K562 (cell line): ENCODE results near the gene RAI14. TPM values are rescaled to one million over a fixed set of nuclear protein-coding genes. Genes with fewer than 3 reads are reported as not detected.

ENCODE experiments used
- CSDE1 ChIP-seq, 2 experiments: fragments of 450-650 bp; IDR thresholded peaks; 2 replicates each; pipeline ENCODE4 v1.6.1; 2016; ENCODE audit warnings: mild to moderate bottlenecking in 1 of 2
- RFX1 ChIP-seq: fragments of 450-650 bp; IDR thresholded peaks from 2 replicates; pipeline ENCODE4 v1.6.1; 2016; ENCODE audit warnings: mild to moderate bottlenecking, moderate library complexity
- SFPQ ChIP-seq: fragments of 200-400 bp; formaldehyde crosslinking; IDR thresholded peaks from 2 replicates; pipeline ENCODE4 v1.6.1; 2017; ENCODE audit warnings: mild to moderate bottlenecking, low read depth, low read length, moderate library complexity
- SLC30A9 ChIP-seq: fragments of 250-450 bp; sonication (Bioruptor Pico); IDR thresholded peaks from 2 replicates; pipeline ENCODE4 v1.8.0; 2022; ENCODE audit warnings: mild to moderate bottlenecking, moderate library complexity
- SUPT5H ChIP-seq: fragments of 450-650 bp; IDR thresholded peaks from 2 replicates; pipeline ENCODE4 v1.6.1; 2016
- TAF7 ChIP-seq: fragments of 450-650 bp; IDR thresholded peaks from 2 replicates; pipeline ENCODE4 v1.6.1; 2016; ENCODE audit warnings: missing genetic modification characterization, missing compliant biosample characterization
- ZMIZ1 ChIP-seq, 2 experiments: fragments of 150-350 bp in 1 of 2; IDR thresholded peaks; 2 replicates each; pipeline ENCODE4 v1.6.1; 2012 to 2016; ENCODE audit warnings: low read depth in 2 of 2, low read length in 2 of 2, mild to moderate bottlenecking in 1 of 2, moderate library complexity in 1 of 2
- ZNF592 ChIP-seq: fragments of 450-650 bp; IDR thresholded peaks from 2 replicates; pipeline ENCODE4 v1.6.1; 2017; ENCODE audit warnings: antibody characterized with exemption, mild to moderate bottlenecking
- ZNF76 ChIP-seq: fragments of 250-450 bp; sonication (Bioruptor Pico); IDR thresholded peaks from 2 replicates; pipeline ENCODE4 v1.4.0; 2020; ENCODE audit warnings: mild to moderate bottlenecking, moderate library complexity, borderline replicate concordance
- polyA plus RNA-seq, 8 experiments: library from polyadenylated mRNA; depleted of rRNA in 4 of 8; stranded (reverse) in 5 of 8; unstranded in 3 of 8; fragments of >200 nt; fragmentation: Nextera tagmentation in 2 of 8; fragmentation: Illumina TruSeq in 1 of 8; extraction: Ambion mirVana in 2 of 8; extraction: Trizol in 1 of 8; gene quantifications; 2 replicates each; pipeline versions ENCODE4 v1.2.1 to v1.2.3, GENCODE V29; 2011 to 2014; ENCODE audit warnings: inconsistent platforms in 1 of 8, missing spikeins in 1 of 8
- total RNA-seq, 7 experiments: library from RNA; depleted of rRNA in 6 of 7; stranded (reverse); fragments of >200 nt in 6 of 7; fragmentation: Illumina TruSeq in 2 of 7; extraction: Trizol in 2 of 7; gene quantifications; 2 replicates each; pipeline versions ENCODE4 v1.2.1 to v1.2.3, GENCODE V29; 2011 to 2021; ENCODE audit warnings: low replicate concordance in 1 of 7
- TF ChIP-seq, protein P1 (sequence below), 3 experiments: fragments of 200-800 bp in 1 of 3; fragments of 250-450 bp in 1 of 3; fragments of 450-650 bp in 1 of 3; sonication (Bioruptor Pico) in 1 of 3; sonication (Bioruptor generic) in 1 of 3; formaldehyde crosslinking in 1 of 3; IDR thresholded peaks; 2 replicates each; pipeline versions ENCODE4 v1.6.1 to v1.8.0; 2016 to 2022; ENCODE audit warnings: mild to moderate bottlenecking in 2 of 3, missing genetic modification characterization in 2 of 3, missing compliant biosample characterization in 1 of 3, moderate library complexity in 1 of 3

The RAI14 gene
- total and polyA plus RNA-seq, 9 of the 15 experiments (the other 6 are each of a cell fraction or from before 2014, with no cell fraction given): 11.3 to 82.5 (median 34.8) TPM

GRCh38 chr5:34838785-34839714 lies 182.9 kb downstream of the RAI14 start, which contains the start of gene TTC23L (continued):
- TF ChIP-seq ZNF592 (peak; percentile 19; the same call in 1 of the 2 replicates), CSDE1 (IDR thresholded peaks at IDR 0.05) (peak in 1 of 2 experiments; percentile 99; a peak in 2 of 4 replicates), TAF7 (peak; percentile 47; the same call in 1 of the 2 replicates), SLC30A9 (CRISPR knock-in tag) (no peak), SUPT5H (peak; percentile 76), RFX1 (peak; percentile 100), ZNF76 (CRISPR knock-in tag) (no peak), ZMIZ1 (IDR thresholded peaks at IDR 0.05; ENCODE audit: low read depth in 2 of 2, low read length in 2 of 2) (no peak), SFPQ (no peak)
- TF ChIP-seq, protein P1, sequence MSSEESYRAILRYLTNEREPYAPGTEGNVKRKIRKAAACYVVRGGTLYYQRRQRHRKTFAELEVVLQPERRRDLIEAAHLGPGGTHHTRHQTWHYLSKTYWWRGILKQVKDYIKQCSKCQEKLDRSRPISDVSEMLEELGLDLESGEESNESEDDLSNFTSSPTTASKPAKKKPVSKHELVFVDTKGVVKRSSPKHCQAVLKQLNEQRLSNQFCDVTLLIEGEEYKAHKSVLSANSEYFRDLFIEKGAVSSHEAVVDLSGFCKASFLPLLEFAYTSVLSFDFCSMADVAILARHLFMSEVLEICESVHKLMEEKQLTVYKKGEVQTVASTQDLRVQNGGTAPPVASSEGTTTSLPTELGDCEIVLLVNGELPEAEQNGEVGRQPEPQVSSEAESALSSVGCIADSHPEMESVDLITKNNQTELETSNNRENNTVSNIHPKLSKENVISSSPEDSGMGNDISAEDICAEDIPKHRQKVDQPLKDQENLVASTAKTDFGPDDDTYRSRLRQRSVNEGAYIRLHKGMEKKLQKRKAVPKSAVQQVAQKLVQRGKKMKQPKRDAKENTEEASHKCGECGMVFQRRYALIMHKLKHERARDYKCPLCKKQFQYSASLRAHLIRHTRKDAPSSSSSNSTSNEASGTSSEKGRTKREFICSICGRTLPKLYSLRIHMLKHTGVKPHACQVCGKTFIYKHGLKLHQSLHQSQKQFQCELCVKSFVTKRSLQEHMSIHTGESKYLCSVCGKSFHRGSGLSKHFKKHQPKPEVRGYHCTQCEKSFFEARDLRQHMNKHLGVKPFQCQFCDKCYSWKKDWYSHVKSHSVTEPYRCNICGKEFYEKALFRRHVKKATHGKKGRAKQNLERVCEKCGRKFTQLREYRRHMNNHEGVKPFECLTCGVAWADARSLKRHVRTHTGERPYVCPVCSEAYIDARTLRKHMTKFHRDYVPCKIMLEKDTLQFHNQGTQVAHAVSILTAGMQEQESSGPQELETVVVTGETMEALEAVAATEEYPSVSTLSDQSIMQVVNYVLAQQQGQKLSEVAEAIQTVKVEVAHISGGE (CRISPR knock-in tag; IDR thresholded peaks at IDR 0.05): peak; percentile 83 to 96 (median 96); a peak in 5 of 6 replicates
